Measurements from ENCODE around the gene RET. TPM values are rescaled to one million over a fixed set of nuclear protein-coding genes. Genes with fewer than 3 reads are reported as not detected.

The RET gene
- total and polyA plus RNA-seq, 2 of the 8 experiments (the other 6 are each of a cell fraction or from before 2014, with no cell fraction given), result 6.7 to 8.4 TPM

- TF ChIP-seq SUZ12 (IDR thresholded peaks at IDR 0.05; ENCODE audit: low read length) (no peak), SP4 (IDR thresholded peaks at IDR 0.05; ENCODE audit: low read length) (no peak)
- TF ChIP-seq, protein P1, sequence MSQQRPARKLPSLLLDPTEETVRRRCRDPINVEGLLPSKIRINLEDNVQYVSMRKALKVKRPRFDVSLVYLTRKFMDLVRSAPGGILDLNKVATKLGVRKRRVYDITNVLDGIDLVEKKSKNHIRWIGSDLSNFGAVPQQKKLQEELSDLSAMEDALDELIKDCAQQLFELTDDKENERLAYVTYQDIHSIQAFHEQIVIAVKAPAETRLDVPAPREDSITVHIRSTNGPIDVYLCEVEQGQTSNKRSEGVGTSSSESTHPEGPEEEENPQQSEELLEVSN (IDR thresholded peaks at IDR 0.05), result no peak
These were observed 60.3 kb downstream of the RET start (continued) for GRCh38 chr10:43136995-43137716.

Data from H1 (cell line).